HepG2 (cell line): ENCODE data around the gene ADPRM. TPM values are rescaled to one million over a fixed set of nuclear protein-coding genes. Genes with fewer than 3 reads are reported as not detected.

Experiments used
- ARID5B ChIP-seq: IDR thresholded peaks from 2 replicates; pipeline ENCODE4 v1.4.0; 2020; ENCODE audit warnings: mild to moderate bottlenecking, missing genetic modification reagents
- BORCS8-MEF2B ChIP-seq: sonication (generic); formaldehyde crosslinking; IDR thresholded peaks from 2 replicates; pipeline ENCODE4 v1.8.0; 2022; ENCODE audit warnings: mild to moderate bottlenecking, missing genetic modification reagents
- ELF3 ChIP-seq: IDR thresholded peaks from 2 replicates; pipeline ENCODE4 v1.6.1; 2016; ENCODE audit warnings: missing genetic modification reagents, missing compliant biosample characterization
- FOSL1 ChIP-seq: sonication (generic); formaldehyde crosslinking; IDR thresholded peaks from 2 replicates; pipeline ENCODE4 v1.9.0; 2021; ENCODE audit warnings: missing genetic modification reagents, borderline replicate concordance
- KDM4B ChIP-seq: sonication (generic); formaldehyde crosslinking; IDR thresholded peaks from 2 replicates; pipeline ENCODE4 v1.4.0; 2020; ENCODE audit warnings: missing genetic modification reagents
- PCBP2 ChIP-seq: fragments of 200-400 bp; formaldehyde crosslinking; optimal IDR thresholded peaks from 2 replicates; pipeline ENCODE3; 2018; ENCODE audit warnings: low read length, low read depth; ENCODE audit not compliant: poor library complexity, severe bottlenecking
- PHF8 ChIP-seq: sonication (generic); formaldehyde crosslinking; IDR thresholded peaks from 2 replicates; pipeline ENCODE4 v1.5.0; 2020; ENCODE audit warnings: missing genetic modification reagents
- ZBTB3 ChIP-seq: sonication (generic); formaldehyde crosslinking; IDR thresholded peaks from 2 replicates; pipeline ENCODE4 v1.4.0; 2020; ENCODE audit warnings: low read depth, mild to moderate bottlenecking, moderate library complexity, missing genetic modification reagents, borderline replicate concordance
- ZBTB46 ChIP-seq: sonication (generic); formaldehyde crosslinking; IDR thresholded peaks from 2 replicates; pipeline ENCODE4 v1.4.0; 2020; ENCODE audit warnings: mild to moderate bottlenecking, missing genetic modification reagents, borderline replicate concordance
- ZKSCAN1 ChIP-seq: fragments of 150-350 bp; IDR thresholded peaks from 2 replicates; pipeline ENCODE4 v1.6.1; 2014; ENCODE audit warnings: low read length
- ZNF142 ChIP-seq: sonication (generic); formaldehyde crosslinking; IDR thresholded peaks from 2 replicates; pipeline ENCODE4 v1.4.0; 2020; ENCODE audit warnings: missing genetic modification reagents
- ZNF251 ChIP-seq: sonication (generic); formaldehyde crosslinking; IDR thresholded peaks from 2 replicates; pipeline ENCODE4 v1.9.0; 2021; ENCODE audit warnings: mild to moderate bottlenecking, missing genetic modification reagents
- ZNF430 ChIP-seq: sonication (generic); formaldehyde crosslinking; IDR thresholded peaks from 2 replicates; pipeline ENCODE4 v1.9.0; 2021; ENCODE audit warnings: mild to moderate bottlenecking, missing genetic modification reagents
- ZNF552 ChIP-seq: sonication (generic); formaldehyde crosslinking; IDR thresholded peaks from 2 replicates; pipeline ENCODE4 v1.9.0; 2022; ENCODE audit warnings: missing genetic modification reagents, mild to moderate bottlenecking, borderline replicate concordance
- ZNF589 ChIP-seq: sonication (generic); formaldehyde crosslinking; conservative IDR thresholded peaks from 2 replicates; pipeline ENCODE4 v1.8.0; 2022; ENCODE audit warnings: mild to moderate bottlenecking, moderate library complexity, missing genetic modification reagents
- ZNF772 ChIP-seq: sonication (generic); formaldehyde crosslinking; IDR thresholded peaks from 2 replicates; pipeline ENCODE4 v1.5.0; 2020; ENCODE audit warnings: mild to moderate bottlenecking, missing genetic modification reagents
- ZNF792 ChIP-seq: IDR thresholded peaks from 2 replicates; pipeline ENCODE4 v1.6.1; 2016
- polyA plus RNA-seq, 8 experiments: library from polyadenylated mRNA; depleted of rRNA in 3 of 8; stranded (reverse) in 7 of 8; unstranded in 1 of 8; fragments of >200 nt; fragmentation: Illumina TruSeq in 4 of 8; extraction: Trizol in 4 of 8; gene quantifications; 2 replicates each; pipeline versions ENCODE4 v1.2.1 to v1.2.3, GENCODE V29; 2011 to 2016; ENCODE audit warnings: low read depth in 4 of 8, missing spikeins in 1 of 8, mixed read lengths in 1 of 8; ENCODE audit not compliant: insufficient read depth in 1 of 8
- total RNA-seq, 5 experiments: library from RNA; depleted of rRNA; stranded (reverse); fragments of >200 nt; fragmentation: Illumina TruSeq; extraction: Trizol; gene quantifications; 2 replicates each; pipeline ENCODE4 v1.2.3, GENCODE V29; 2016; ENCODE audit warnings: low read depth in 1 of 5

Gene ADPRM
- total and polyA plus RNA-seq, 2 of the 13 experiments (the other 11 are each of a cell fraction or from before 2014, with no cell fraction given), result 5.6 to 10.8 TPM

GRCh38 chr17:10697092-10698081, at the start of gene ADPRM, which contains the start of gene SCO1 (continued):
- TF ChIP-seq ARID5B (CRISPR knock-in tag), result peak; percentile 55
- no peak for TF ChIP-seq ZBTB3
- peak; percentile 70 for TF ChIP-seq BORCS8-MEF2B
- TF ChIP-seq ZNF792 (CRISPR knock-in tag), result peak; percentile 91
- peak; percentile 65; the same call in 1 of the 2 replicates for TF ChIP-seq KDM4B (CRISPR knock-in tag)
- TF ChIP-seq ZNF772 (CRISPR knock-in tag), result peak; percentile 70; the same call in 1 of the 2 replicates
- 0 out of 2 replicates have a peak, but pooled peaks have one; percentile 37 for TF ChIP-seq ZNF589
- TF ChIP-seq ZNF552, result peak; percentile 75; the same call in 1 of the 2 replicates
- peak; percentile 55 for TF ChIP-seq FOSL1
- no peak for TF ChIP-seq ZNF251 (CRISPR knock-in tag)
- peak; percentile 65; the same call in 1 of the 2 replicates for TF ChIP-seq ZNF430
- TF ChIP-seq PHF8 (CRISPR knock-in tag), result peak; percentile 97
- no peak for TF ChIP-seq PCBP2
- TF ChIP-seq ZBTB46 (CRISPR knock-in tag), result peak; percentile 77; the same call in 1 of the 2 replicates
- peak; percentile 74 for TF ChIP-seq ZNF142
- TF ChIP-seq ELF3 (CRISPR knock-in tag), result peak; percentile 75
- TF ChIP-seq ZKSCAN1, result peak; percentile 71; the same call in 1 of the 2 replicates
